SKM-1 (cell line): ENCODE data around the gene ENO4.

Experiments
- DNase-seq: peaks from one replicate; lab custom pipeline; 2025; ENCODE audit not compliant: unreplicated experiment; lab: John Stamatoyannopoulos, UW

The ENO4 gene, protein sequence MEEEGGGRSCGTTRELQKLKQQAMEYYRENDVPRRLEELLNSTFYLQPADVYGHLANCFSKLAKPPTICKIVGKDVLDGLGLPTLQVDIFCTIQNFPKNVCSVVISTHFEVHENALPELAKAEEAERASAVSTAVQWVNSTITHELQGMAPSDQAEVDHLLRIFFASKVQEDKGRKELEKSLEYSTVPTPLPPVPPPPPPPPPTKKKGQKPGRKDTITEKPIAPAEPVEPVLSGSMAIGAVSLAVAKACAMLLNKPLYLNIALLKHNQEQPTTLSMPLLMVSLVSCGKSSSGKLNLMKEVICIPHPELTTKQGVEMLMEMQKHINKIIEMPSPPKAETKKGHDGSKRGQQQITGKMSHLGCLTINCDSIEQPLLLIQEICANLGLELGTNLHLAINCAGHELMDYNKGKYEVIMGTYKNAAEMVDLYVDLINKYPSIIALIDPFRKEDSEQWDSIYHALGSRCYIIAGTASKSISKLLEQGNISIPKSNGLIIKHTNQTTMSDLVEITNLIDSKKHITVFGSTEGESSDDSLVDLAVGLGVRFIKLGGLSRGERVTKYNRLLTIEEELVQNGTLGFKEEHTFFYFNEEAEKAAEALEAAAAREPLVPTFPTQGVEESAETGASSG

DNA sequence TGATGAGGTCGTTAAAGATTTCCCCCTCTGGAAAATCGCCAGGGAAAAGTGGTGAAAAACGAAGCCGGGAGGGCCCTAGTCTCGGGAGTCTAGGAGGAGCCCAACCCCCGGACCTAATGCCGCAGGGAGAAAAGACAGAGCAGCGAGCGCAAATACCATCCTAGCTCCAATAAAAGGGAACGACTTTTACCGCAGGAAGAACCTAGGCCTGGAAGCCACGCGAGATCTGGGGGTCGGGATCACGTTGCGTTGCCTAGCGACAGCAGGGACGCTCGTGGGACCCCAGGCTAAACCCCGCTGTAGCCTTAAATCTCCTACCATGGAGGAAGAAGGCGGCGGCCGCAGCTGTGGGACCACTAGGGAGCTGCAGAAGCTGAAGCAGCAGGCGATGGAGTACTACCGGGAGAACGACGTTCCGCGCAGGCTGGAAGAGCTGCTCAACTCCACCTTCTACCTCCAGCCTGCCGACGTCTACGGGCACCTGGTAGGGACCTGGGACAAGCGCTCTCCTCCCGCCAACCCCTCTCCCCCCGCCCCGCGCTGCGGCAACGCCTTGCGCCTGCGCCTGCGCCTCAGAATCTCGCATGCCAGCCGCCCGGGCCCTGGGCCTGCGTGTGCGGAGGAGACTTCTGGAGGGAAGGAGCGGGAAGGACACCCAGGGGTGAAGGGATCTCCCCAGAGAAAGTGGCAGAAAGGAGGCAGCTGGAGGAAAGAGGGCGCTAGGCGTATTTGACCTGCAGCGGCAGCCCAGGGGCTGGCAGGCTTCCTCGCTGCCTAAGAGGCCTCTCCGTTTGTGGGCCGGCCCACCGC, at the start of gene ENO4:
Gene ENO4, plus strand, starts transcription at position 252 of the 810 bp plus-strand sequence. Its CDS starts 68 bp downstream, at position 320.
- DNase-seq = no peak

DNA sequence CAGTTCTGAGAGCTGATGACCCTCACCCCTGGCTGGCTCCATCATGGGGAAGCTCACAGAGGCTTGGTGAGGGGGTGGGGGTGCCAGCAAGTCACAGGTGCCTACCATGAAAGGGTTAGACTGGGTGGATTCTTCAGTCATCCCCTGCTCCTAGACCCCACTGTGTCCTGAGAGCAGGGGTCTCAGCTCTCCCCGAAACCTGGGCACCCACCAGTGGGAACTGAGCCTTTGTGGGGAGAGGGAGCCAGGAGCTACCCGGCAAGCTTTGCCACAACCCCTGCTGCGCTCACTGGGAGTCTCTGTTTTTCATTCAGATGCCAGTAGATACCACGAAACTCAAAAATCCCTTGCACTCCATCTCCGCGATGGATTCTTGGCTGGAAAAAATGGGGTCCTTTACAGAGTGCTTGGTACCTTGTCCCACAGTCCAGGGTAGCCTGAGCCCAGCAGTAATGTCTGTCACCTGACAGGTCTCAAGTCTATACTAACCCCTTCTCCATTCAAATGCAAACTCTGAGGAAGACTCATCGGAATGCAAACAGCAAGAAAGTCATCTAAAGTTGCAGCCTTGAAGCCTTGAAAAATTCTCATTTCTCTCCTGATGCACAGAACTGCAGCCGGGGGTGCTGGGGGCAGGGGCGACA, 48.9 kb upstream of the ENO4 start:
- no peak for DNase-seq

DNA sequence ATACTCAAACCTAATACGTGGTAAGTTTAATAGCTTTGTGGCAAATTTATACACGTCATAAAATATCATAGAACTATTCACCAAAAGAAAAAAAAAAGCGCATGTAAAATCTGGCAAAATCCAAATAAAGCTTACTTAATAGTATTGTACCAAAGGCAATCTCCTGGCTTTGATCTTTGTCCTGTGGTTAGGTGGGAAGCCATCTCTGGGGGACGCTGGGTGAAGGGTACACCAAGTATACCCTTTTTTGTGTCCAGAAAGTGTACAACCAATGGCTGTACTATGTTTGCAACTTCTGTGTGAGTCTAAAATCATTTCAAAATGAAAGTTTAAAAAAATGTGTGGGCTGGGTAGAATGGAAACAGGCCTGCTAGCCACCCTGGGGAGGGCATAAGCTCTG, 47.6 kb upstream of the ENO4 start:
- DNase-seq = no peak

DNA sequence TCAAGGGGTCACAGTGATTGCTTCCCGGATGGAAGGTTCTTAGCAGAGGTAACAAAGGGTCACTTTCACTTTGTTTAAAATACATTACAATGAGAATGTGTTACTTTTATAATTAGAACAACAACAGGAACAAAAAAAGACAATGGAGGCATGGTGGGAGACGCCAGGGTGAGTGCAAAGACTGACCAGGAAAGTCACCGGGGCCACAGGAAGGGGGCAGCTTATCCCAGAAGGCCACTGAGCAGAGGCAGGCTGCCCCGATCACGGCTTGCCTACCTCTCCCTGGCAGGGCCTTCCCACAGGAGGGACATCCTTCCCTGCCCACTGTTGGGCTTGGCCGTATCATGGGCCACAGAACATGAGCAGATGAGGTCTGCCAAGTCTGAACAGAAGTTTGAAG, 46.8 kb upstream of the ENO4 start:
- no peak for DNase-seq

DNA sequence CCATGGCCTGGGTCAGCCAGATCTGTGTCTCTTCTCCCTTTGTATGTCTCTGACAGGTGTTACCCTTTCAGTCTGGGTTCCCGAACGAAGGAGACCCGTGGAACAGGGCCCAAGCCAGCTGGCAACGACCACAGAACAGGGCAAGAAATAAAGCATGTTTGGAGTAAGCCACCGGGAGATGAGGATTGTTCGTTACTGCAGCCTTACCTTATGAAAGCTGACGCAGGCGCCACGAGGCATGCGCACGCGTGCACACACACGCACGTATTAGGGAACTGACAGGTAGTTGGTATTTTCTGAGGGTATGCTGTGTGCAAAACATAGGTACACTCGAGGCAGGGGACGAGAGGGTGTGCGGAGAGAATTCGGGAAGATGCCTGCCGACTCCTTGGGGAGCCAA, 46.4 kb upstream of the ENO4 start:
- DNase-seq = no peak

DNA sequence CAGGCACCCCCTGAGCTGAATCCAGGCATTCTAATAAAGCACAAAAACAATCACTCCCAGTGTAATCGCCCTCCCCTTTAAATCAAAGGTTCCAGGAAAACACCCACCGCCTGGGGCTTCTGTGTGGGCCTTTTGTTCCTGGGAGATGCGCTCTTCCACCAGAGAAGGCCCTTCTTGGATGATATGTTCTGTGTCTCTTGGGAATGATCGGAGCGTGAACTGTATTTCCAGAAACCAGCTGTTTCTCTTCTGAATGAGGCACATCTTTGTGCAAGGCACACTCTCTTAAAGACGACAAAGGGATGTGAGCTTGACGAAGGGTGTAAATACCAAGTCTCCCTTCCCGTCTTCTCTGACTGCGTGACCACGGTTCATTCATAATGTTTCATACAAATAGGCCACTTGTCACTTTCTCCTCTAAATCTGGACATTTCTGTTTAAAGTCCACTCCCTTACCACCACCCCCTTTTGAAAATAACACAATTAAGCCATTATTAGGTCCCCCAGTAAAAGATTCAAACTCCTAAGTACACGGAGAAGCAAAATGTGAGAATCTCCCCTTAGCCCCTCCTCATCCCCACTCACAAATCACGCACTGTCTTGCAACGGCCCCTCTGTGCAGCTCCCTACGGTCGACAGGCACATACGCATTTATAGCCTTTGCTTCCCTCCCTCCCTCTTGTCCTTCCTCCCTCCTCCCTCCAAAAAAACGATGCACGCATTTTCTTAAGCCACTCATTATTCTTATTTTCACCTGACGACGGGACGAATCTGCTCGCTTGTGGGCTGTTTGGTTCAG, 45.6 kb upstream of the ENO4 start:
- no peak for DNase-seq

DNA sequence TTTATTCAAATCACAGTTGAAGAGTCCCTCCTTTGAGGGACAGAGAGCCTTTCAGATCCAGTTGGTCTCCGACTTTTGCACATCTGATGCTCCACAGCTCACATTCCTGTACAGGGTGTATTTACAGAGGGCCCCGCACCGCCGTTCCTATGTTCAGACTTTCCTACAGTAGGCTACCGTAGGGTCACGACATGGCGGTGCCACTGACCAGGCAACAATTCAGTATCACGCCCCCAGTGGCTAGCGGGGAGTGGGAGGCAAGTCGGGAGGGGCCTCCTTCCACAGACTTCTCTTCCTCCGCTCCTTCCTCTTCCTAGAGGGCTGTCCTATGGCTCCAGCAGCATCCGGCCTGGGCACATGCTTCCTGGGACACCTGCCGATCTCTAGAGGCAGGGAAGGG, 40.6 kb upstream of the ENO4 start:
- DNase-seq = no peak

DNA sequence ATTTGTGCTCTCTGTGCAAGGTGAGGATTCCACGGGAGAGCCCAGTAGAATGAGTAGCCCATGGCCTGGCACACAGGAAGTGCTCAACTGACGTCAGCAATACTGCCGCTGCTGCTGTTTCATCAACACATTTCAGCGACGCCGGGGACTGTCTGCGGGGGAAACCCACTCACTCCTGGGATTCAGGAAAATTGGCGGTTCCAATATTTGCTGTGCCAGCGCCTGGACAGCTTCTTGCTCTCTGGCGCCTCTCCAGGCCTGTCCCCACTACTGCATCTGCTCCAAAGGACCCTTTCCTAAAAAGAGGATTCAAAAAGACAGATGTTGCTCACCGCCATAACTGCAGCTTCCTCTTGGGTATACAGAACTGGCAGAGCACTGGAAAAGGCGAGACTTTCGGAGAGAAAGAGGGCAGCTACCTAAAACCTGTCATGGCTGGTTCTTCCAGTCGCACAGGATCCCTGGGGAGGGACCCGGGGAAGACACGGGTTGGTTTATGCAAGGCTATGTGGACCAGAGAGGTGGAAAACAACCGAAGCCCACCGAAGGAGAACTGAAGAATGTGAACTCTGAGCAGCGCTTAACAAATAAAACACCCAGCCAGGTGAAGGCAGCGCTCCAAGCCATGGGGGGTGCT, 39.7 kb upstream of the ENO4 start:
- DNase-seq = peak; percentile 11

DNA sequence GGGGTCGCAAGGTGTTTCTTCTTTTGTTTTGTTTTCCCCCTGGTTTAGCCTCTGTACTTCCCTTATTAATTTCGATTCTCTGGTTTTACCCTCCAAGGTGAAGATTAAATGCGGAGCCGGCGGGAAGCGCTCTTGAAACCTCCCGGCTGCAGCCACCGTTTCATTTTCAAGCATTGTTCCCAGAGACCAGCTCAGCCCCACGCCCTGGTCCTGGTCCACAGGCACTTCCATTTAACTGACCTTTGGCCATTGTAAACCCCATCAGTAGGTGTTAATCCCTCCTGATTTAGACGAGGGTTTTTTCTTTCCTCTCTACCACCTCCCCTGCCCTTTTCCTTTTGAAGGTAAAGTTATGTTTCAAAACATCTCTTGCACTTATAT, 39.2 kb upstream of the ENO4 start:
- DNase-seq = no peak

DNA sequence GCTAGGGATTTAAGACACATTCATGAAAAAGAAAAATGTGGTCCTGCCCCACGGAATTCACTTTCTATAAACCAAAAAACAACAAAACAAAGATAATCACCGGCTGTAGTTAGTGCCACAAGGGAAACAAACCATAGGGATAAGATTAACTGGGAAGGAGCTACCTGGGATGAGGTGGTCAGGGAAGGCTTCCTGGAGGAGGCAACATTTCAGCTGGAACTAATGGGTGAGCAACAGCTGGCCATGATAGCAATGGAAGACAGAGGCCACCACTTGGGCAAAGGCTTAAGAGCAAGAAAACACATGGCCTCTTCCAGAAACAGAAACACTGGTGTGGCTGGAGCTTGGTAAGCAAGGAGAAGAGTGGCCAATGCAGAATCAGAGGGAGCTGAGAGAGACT, 38.4 kb upstream of the ENO4 start:
- no peak for DNase-seq

DNA sequence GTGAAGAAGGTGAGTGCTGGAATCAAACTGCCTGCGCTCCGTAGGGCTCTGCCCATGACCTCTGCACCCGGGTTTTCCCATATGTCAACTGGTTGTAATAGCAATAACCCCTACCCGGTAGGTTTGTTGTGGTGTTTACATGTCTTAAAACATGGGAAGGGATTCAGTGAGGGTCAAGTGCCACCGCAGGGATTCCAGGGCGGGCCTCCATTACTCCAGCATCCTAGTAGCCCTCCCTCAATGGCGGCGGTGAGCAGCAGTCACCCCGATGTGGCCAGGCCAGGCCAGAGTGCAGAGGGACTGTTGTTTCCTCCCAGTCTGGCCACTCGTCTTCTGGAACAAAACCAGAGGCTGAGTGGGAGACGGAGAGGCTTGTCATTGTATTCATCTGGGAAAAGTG, 37.6 kb upstream of the ENO4 start:
- no peak for DNase-seq

DNA sequence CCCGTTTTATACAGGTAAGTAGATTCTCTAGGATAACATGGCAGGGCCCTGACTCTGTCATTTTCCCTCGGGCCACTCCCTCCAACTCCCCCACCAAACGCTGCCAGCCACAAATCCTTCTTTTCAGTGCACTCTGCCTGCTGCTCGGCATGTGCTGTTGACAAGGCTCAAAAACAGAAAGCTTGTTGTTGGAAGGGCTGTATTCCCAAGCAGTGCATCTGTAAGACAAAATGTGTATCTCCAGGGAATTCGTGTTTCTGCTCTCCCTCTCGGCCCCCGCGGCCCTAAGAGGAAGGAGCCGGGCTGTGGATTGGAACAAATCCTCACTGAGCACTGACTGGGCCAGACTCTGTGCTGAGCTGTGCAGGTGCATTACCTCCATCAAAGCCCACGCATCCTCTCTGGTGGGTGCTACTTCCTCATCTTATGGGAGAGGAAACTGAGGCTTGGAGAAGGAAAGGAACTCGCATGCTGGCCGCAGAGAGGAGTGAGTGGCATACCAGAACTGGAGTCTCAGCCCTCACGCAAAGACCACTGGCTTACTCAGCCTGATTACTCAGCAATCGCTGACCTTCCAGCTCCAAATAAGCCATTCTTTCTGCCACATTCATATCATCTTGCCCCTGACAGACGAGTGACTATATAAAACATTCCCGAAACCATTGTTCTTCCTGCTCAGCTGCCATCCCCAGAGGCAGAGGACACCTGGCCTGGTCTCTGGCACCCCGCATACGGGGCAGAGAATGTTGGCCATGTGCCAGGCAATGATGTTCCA, 33.5 kb upstream of the ENO4 start:
- no peak for DNase-seq

DNA sequence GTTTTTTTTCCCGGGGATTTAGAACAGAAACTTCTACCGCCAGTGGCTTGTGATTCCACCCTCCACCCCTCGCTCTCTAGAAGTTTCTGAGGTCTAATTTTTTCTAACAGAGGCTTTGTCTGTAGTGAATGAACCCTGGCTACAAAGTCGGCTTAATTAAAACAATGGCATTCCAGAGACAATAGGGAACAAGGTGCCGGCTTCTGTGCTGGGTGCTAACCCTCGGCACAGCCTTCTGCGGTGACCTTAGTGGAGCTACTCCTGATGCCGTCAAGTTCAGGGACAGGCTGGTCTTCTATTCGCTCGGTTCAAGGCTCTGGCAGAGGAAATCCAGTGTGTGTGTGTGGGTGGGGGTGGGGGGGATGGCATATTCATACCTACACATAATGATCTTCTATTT, 32.1 kb upstream of the ENO4 start:
- DNase-seq = no peak

DNA sequence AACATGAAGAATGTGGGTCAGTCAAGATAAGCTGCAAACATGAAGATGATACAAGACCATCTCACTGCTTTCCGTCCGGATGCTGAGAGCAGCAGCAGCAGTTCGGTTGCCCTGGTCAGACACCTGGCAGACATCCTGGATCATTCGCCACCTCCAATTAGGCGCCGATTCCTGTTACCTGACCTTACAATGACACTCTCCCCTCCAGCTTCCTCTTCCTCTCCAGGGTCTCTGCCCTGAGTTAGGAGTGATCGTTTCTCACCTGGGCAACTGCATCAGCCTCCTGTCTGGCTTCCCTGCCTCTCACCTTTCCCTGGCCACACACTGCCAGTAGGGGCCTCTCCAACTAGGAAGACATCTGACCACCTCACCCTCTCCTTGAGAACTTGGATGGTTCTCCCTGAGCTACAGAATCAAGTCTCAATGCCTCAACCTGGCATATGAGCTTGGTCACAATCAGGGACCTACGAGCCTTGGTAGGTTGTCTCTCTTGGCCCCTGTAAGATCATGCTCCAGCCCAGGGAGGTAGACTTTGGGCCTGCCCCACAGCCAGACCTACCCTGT, 31.4 kb upstream of the ENO4 start:
- DNase-seq = no peak

DNA sequence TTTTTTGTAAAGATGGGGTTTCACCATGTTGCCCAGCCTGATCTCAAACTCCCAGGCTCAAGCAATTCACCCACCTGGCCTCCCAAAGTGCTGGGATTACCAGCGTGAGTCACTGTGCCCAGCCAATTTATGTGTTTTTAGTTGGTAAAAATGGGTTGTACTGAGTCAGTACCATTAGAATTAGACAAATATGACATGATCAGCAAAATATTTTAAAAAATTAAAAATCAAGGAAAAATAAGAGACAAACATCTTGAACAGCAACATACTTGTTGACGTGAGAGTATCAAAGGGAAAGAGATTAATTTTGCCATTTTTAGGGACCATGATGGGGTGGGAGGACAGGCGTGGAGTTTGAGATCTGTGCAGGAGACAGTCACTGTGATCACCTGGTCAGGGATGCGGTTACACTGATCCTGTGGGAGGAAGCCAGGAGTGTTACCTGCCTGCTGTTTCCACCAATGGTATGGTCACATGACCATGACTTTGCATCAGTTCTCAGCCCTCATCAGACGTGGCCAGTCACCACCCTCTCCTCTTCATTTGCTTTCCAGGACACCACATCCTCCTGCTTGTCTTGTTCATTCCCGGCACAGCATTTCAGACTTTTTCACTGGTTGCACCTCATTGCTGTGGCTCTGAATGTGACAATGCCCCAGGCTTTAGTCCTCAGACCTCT, 29.2 kb upstream of the ENO4 start:
- no peak for DNase-seq

DNA sequence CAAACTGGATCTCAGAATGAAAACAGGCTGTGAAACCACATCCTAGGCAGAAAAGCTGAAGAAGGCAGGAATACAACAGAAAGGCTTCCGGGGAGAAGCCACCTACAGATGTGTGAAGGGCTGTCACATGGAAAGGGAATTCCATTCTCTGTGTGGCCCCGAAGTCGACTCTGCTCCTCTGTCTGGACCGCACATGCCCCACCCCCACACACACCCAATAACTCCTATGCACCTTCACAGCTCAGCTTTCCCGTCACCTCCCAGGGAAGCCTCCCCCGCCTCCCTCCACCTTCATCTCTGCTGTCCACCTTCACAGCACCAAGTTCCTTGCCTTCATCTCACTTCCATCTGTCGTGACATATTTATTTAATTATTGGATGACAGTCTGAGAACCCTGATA, 23.4 kb upstream of the ENO4 start:
- DNase-seq = no peak

DNA sequence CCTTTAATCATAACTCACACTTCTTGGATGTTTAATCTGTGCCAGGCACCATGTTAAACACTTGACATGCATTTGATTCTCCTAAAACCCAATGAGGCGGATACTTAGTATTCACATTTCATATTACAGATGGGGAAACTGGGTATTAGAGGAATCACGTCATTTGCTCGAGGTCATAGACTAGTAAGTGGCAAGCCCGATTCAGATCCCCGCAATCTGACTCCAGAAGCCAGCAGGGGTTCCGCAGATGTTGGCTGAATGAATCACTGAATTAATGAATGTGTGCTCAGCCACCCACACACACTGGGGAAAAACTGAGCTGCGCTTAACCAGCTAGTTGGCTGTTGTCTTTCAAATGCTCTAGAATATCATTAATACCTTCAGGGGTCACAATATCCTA, 22.5 kb upstream of the ENO4 start:
- DNase-seq = no peak

DNA sequence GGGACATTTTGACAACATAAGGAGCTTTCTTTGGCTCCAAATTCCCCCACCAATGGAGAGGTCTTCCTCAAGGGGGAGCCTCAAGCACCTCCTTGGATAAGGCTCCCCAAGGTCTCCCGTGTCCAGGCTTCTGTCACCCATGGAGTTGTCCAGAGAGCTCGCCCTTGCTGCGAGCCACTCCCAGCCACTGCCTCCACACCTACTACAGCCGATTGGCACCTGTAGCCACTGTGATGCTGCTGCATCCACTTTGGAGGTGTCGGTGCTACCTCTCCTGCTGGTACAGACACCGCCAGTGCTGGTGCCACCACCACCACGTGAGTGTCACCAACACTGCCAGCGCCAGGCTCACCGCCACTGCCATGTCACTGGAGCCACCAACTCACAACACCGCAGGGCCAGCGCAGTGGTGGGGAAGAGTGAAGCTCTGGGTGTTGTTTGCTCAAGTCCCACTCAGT, 22.1 kb upstream of the ENO4 start:
- DNase-seq = no peak
